ENCODE results near the gene CLTCL1.
"Not testable (repeated sequence)": the region's sequence is repeated elsewhere in the genome, so short reads cannot be mapped to it uniquely, and the experiment has no call there.

Gene CLTCL1

GRCh38 chr22:19307872-19308271 lies 16.4 kb upstream of the CLTCL1 start:
- no peak overlapping the region for H3K27ac Mint-ChIP-seq
- H3K36me3 Mint-ChIP-seq = no peaks in the 10 kb centered on the region
- H3K4me1 Mint-ChIP-seq (ENCODE audit: low read depth) = no peaks in the 10 kb centered on the region
- no peaks in the 10 kb centered on the region for H3K27me3 Mint-ChIP-seq
- no peak overlapping the region for H3K4me3 Mint-ChIP-seq
- no peaks in the 10 kb centered on the region for H3K9me3 Mint-ChIP-seq (ENCODE audit: low read depth)

DNA sequence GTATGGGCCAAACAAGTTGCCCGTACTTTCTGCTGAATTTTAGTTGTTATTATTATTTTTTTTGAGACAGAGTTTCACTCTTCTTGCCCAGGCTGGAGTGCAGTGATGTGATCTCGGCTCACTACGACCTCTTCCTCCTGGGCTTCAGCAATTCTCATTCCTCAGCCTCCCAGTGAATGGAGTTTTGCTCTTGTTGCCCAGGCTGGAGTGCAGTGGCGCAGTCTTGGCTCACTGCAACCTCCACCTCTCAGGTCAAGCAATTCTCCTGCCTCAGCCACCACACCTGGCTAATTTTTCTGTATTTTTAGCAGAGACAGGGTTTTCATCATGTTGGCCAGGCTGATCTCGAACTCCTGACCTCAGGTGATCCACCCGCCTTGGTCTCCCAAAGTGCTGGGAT lies 15.0 kb upstream of the CLTCL1 start:
- not testable (repeated sequence) for H3K27ac Mint-ChIP-seq; H3K36me3 Mint-ChIP-seq; H3K27me3 Mint-ChIP-seq; H3K4me3 Mint-ChIP-seq; H3K4me1 Mint-ChIP-seq (ENCODE audit: low read depth); H3K9me3 Mint-ChIP-seq (ENCODE audit: low read depth)

- H3K4me1 Mint-ChIP-seq (ENCODE audit: low read depth) = no peaks in the 10 kb centered on the region
- no peaks in the 10 kb centered on the region for H3K36me3 Mint-ChIP-seq
- no peaks in the 10 kb centered on the region for H3K27me3 Mint-ChIP-seq
- no peaks in the 10 kb centered on the region for H3K9me3 Mint-ChIP-seq (ENCODE audit: low read depth)
- H3K4me3 Mint-ChIP-seq = no peak overlapping the region
- H3K27ac Mint-ChIP-seq = no peak overlapping the region
Measured at GRCh38 chr22:19304547-19304946, 13.0 kb upstream of the CLTCL1 start.

GRCh38 chr22:19303785-19304184 lies 12.3 kb upstream of the CLTCL1 start:
- Mint-ChIP-seq H3K4me3 (no peak overlapping the region), H3K27me3 (no peaks in the 10 kb centered on the region), H3K4me1 (ENCODE audit: low read depth) (no peaks in the 10 kb centered on the region), H3K36me3 (no peaks in the 10 kb centered on the region), H3K9me3 (ENCODE audit: low read depth) (no peaks in the 10 kb centered on the region), H3K27ac (no peak overlapping the region)

GRCh38 chr22:19295733-19296132 lies 4.2 kb upstream of the CLTCL1 start:
- H3K9me3 Mint-ChIP-seq (ENCODE audit: low read depth) = no peaks in the 10 kb centered on the region
- peaks cover under 1% of the 10 kb centered on the region for H3K27me3 Mint-ChIP-seq
- no peak overlapping the region for H3K27ac Mint-ChIP-seq
- peaks cover 14% of the 10 kb centered on the region for H3K4me1 Mint-ChIP-seq (ENCODE audit: low read depth)
- no peaks in the 10 kb centered on the region for H3K36me3 Mint-ChIP-seq
- H3K4me3 Mint-ChIP-seq = no peak overlapping the region

- Mint-ChIP-seq H3K27ac (no peak overlapping the region), H3K27me3 (peaks cover 9% of the 10 kb centered on the region), H3K9me3 (ENCODE audit: low read depth) (no peaks in the 10 kb centered on the region), H3K36me3 (no peaks in the 10 kb centered on the region), H3K4me1 (ENCODE audit: low read depth) (peaks cover 28% of the 10 kb centered on the region), H3K4me3 (peak overlapping the region; percentile 91)
Measured at GRCh38 chr22:19292458-19293230, 1.1 kb upstream of the CLTCL1 start.

GRCh38 chr22:19291218-19291579 lies 320 bp downstream of the CLTCL1 start:
- no peak overlapping the region for H3K27ac Mint-ChIP-seq
- H3K9me3 Mint-ChIP-seq (ENCODE audit: low read depth) = no peaks in the 10 kb centered on the region
- H3K4me3 Mint-ChIP-seq = peak overlapping the region; percentile 83
- H3K4me1 Mint-ChIP-seq (ENCODE audit: low read depth) = peaks cover 28% of the 10 kb centered on the region
- no peaks in the 10 kb centered on the region for H3K36me3 Mint-ChIP-seq
- peaks cover 16% of the 10 kb centered on the region for H3K27me3 Mint-ChIP-seq

DNA sequence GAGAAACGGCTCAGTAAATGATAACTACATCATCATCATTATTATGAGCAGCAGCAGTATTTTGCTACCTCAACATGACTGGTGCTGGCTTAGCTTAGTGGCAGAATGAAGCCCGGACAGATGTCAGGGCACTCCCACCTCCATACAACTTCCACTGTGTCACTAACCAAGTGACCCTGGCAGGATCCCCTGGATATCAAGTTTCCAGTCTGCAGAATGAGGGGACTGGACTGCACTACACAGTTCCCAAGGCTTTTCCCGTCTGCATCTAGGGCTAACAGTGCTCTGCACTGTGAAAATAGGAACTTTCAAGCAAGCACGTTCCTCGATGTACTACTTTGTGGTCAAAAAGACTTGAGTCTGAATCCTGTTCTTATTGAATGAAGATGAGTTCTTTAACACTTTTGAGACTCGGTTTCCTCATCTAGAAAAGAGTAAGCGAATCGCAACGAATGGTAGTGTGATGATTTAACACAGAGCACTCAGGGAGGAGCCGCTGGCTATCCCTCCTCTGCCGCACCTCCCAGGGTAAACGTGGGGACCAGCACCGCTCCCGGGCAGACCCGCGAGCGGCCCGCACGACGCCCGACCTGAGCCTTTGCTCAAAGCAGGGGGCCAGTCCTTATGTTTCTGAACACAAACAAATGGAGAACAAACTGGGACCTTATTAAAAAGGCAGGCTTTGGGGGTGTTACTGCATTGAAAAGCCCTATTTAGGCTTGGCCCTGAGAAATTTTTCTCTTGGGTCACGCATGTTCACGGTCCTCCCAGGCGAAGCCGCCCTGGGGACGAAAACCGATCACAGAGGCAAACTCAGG lies 910 bp downstream of the CLTCL1 start:
- H3K4me1 Mint-ChIP-seq (ENCODE audit: low read depth) = peaks cover 28% of the 10 kb centered on the region
- H3K27me3 Mint-ChIP-seq = peaks cover 16% of the 10 kb centered on the region
- no peak overlapping the region for H3K27ac Mint-ChIP-seq
- H3K36me3 Mint-ChIP-seq = no peaks in the 10 kb centered on the region
- peak overlapping the region; percentile 83 for H3K4me3 Mint-ChIP-seq
- no peaks in the 10 kb centered on the region for H3K9me3 Mint-ChIP-seq (ENCODE audit: low read depth)

GRCh38 chr22:19289475-19290161 lies 1.9 kb downstream of the CLTCL1 start:
- H3K4me3 Mint-ChIP-seq = peak overlapping the region; percentile 83
- no peaks in the 10 kb centered on the region for H3K9me3 Mint-ChIP-seq (ENCODE audit: low read depth)
- H3K27ac Mint-ChIP-seq = no peak overlapping the region
- peaks cover 28% of the 10 kb centered on the region for H3K4me1 Mint-ChIP-seq (ENCODE audit: low read depth)
- no peaks in the 10 kb centered on the region for H3K36me3 Mint-ChIP-seq
- H3K27me3 Mint-ChIP-seq = peaks cover 16% of the 10 kb centered on the region

- peaks cover 16% of the 10 kb centered on the region for H3K27me3 Mint-ChIP-seq
- H3K4me3 Mint-ChIP-seq = no peak overlapping the region
- H3K36me3 Mint-ChIP-seq = no peaks in the 10 kb centered on the region
- H3K9me3 Mint-ChIP-seq (ENCODE audit: low read depth) = no peaks in the 10 kb centered on the region
- H3K4me1 Mint-ChIP-seq (ENCODE audit: low read depth) = peaks cover 28% of the 10 kb centered on the region
- H3K27ac Mint-ChIP-seq = no peak overlapping the region
Measured at GRCh38 chr22:19287889-19288288, 3.6 kb downstream of the CLTCL1 start.

- Mint-ChIP-seq H3K27ac (no peak overlapping the region), H3K4me3 (no peak overlapping the region), H3K4me1 (ENCODE audit: low read depth) (peaks cover 21% of the 10 kb centered on the region), H3K36me3 (no peaks in the 10 kb centered on the region), H3K27me3 (peaks cover 16% of the 10 kb centered on the region), H3K9me3 (ENCODE audit: low read depth) (no peaks in the 10 kb centered on the region)
Measured at GRCh38 chr22:19287076-19287707, 4.3 kb downstream of the CLTCL1 start.

DNA sequence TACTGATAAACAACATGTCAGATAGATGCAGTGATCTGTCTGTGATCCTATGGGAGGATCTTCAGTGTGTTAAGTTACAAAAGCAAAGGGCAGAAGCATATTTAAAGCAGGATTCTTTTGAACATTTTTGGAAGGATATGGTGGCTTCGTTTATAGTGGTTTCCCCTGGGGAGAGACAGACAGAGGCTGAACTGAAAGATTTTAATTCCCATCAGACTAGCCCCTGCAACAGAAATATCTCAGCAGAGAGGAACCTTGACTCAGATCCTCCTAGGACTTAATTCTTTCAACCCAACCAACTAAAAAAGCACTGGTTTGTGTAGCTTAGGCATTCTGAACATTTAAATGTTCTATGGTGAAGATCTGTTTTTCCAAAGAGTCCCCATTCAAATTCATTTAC lies 5.7 kb downstream of the CLTCL1 start:
- Mint-ChIP-seq H3K27ac (no peak overlapping the region), H3K36me3 (no peaks in the 10 kb centered on the region), H3K4me3 (no peak overlapping the region), H3K27me3 (peaks cover 16% of the 10 kb centered on the region), H3K4me1 (ENCODE audit: low read depth) (peaks cover 16% of the 10 kb centered on the region), H3K9me3 (ENCODE audit: low read depth) (no peaks in the 10 kb centered on the region)

- not testable (repeated sequence) for H3K4me1 Mint-ChIP-seq (ENCODE audit: low read depth); H3K9me3 Mint-ChIP-seq (ENCODE audit: low read depth); H3K27ac Mint-ChIP-seq; H3K27me3 Mint-ChIP-seq; H3K4me3 Mint-ChIP-seq; H3K36me3 Mint-ChIP-seq
Measured at GRCh38 chr22:19279143-19279542, 12.4 kb downstream of the CLTCL1 start.

- H3K36me3 Mint-ChIP-seq = no peaks in the 10 kb centered on the region
- no peaks in the 10 kb centered on the region for H3K4me1 Mint-ChIP-seq (ENCODE audit: low read depth)
- no peaks in the 10 kb centered on the region for H3K9me3 Mint-ChIP-seq (ENCODE audit: low read depth)
- H3K27me3 Mint-ChIP-seq = no peaks in the 10 kb centered on the region
- H3K27ac Mint-ChIP-seq = no peak overlapping the region
- no peak overlapping the region for H3K4me3 Mint-ChIP-seq
Measured at GRCh38 chr22:19277785-19278184, 13.7 kb downstream of the CLTCL1 start.

Data from activated naive CD8-positive, alpha-beta T cell (primary cell).